Measurements from ENCODE around the gene ATP9B.

Gene ATP9B

GRCh38 chr18:79203017-79203605, 133.9 kb downstream of the ATP9B start:
- no peak for DNase-seq

- no peak for DNase-seq
Measured at GRCh38 chr18:79204889-79205807, 136.0 kb downstream of the ATP9B start.

GRCh38 chr18:79206444-79206843, 137.2 kb downstream of the ATP9B start:
- no peak for DNase-seq

- DNase-seq: no peak
Measured at GRCh38 chr18:79208906-79209305, 139.7 kb downstream of the ATP9B start.

- no peak for DNase-seq
Measured at GRCh38 chr18:79210002-79210910, 141.1 kb downstream of the ATP9B start.

GRCh38 chr18:79211844-79212243, 142.7 kb downstream of the ATP9B start:
- DNase-seq: peak; percentile 4

- no peak for DNase-seq
Measured at GRCh38 chr18:79214056-79214455, 144.9 kb downstream of the ATP9B start.

- DNase-seq: no peak
Measured at GRCh38 chr18:79216176-79216575, 147.0 kb downstream of the ATP9B start.

- no peak for DNase-seq
Measured at GRCh38 chr18:79217979-79218604, 148.9 kb downstream of the ATP9B start.

GRCh38 chr18:79218605-79219190, 149.5 kb downstream of the ATP9B start:
- DNase-seq: no peak

GRCh38 chr18:79221136-79221535, 151.9 kb downstream of the ATP9B start:
- no peak for DNase-seq

- no peak for DNase-seq
Measured at GRCh38 chr18:79222790-79223189, 153.6 kb downstream of the ATP9B start.

GRCh38 chr18:79223431-79223830, 154.2 kb downstream of the ATP9B start:
- no peak for DNase-seq

GRCh38 chr18:79224381-79224780, 155.2 kb downstream of the ATP9B start:
- no peak for DNase-seq

GRCh38 chr18:79227621-79228020, 158.4 kb downstream of the ATP9B start:
- DNase-seq: no peak

- no peak for DNase-seq
Measured at GRCh38 chr18:79229431-79229830, 160.2 kb downstream of the ATP9B start.

- no peak for DNase-seq
Measured at GRCh38 chr18:79234438-79234837, 165.2 kb downstream of the ATP9B start.

- DNase-seq: no peak
Measured at GRCh38 chr18:79239631-79240030, 170.4 kb downstream of the ATP9B start.

- no peak for DNase-seq
Measured at GRCh38 chr18:79241755-79242154, 172.6 kb downstream of the ATP9B start.

- DNase-seq: peak; percentile 30
Measured at GRCh38 chr18:79242246-79242645, 173.1 kb downstream of the ATP9B start.

GRCh38 chr18:79245517-79246001, 176.4 kb downstream of the ATP9B start:
- no peak for DNase-seq

Data from fibroblast of skin of abdomen (primary cell).